NT2/D1 (cell line): Measurements from ENCODE around the gene SEC23B.

ENCODE experiments used
- DNase-seq: peaks from one replicate; pipeline ENCODE4 v3.0.0-alpha.2; 2011; ENCODE audit warnings: low read depth, low spot score
- H3K27me3 ChIP-seq: 2 replicates; pipeline ENCODE4 v1.6.0; 2011; ENCODE audit warnings: mild to moderate bottlenecking; ENCODE audit not compliant: insufficient read length, insufficient read depth
- H3K36me3 ChIP-seq: 2 replicates; pipeline ENCODE4 v1.6.1; 2011; ENCODE audit warnings: mild to moderate bottlenecking, low read length, mixed read lengths; ENCODE audit not compliant: insufficient read depth, insufficient read length
- H3K4me1 ChIP-seq: 2 replicates; pipeline ENCODE4 v1.5.1; 2011; ENCODE audit not compliant: insufficient read depth, insufficient read length
- H3K4me3 ChIP-seq: 2 replicates; pipeline ENCODE4 v1.5.1; 2011; ENCODE audit warnings: low read depth; ENCODE audit not compliant: insufficient read length
- H3K9ac ChIP-seq: 2 replicates; pipeline ENCODE4 v1.6.0; 2011; ENCODE audit warnings: low read depth; ENCODE audit not compliant: insufficient read length
- H3K9me3 ChIP-seq: 2 replicates; pipeline ENCODE4 v1.5.1; 2011; ENCODE audit warnings: mild to moderate bottlenecking, low read length; ENCODE audit not compliant: insufficient read depth
- SUZ12 ChIP-seq: IDR thresholded peaks from 2 replicates; pipeline ENCODE4 v1.6.1; 2011; ENCODE audit not compliant: insufficient read length, insufficient read depth; ENCODE audit errors: extremely low read depth
- YY1 ChIP-seq: IDR thresholded peaks from 2 replicates; pipeline ENCODE4 v1.6.1; 2011; ENCODE audit not compliant: insufficient read length, insufficient read depth
- ZNF274 ChIP-seq: IDR thresholded peaks from 2 replicates; pipeline ENCODE4 v1.6.1; 2011; ENCODE audit warnings: mild to moderate bottlenecking, low read depth, low read length

SEC23B gene

DNA sequence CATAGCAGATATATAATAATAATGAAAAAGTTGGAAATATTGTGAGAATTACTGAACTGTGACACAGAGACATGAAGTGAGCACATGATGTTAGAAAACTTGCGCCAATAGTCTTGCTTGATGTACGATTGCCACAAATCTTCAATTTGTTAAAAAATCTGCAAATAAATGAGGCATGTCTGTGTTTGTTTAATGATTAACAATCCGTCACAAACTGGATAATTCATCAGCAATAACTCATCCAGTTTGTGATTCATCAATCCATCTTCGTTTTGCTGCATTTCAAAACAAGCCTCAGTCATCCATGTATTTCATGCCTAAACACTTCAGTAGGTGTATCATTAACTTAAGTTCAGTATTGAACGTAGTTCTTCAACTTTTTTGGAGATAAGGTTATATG is 34.0 kb downstream of the SEC23B start:
- TF ChIP-seq YY1 (no peak), SUZ12 (no peak), ZNF274 (no peak)
- Histone ChIP-seq H3K36me3 (peaks cover 48% of the 10 kb centered on the region), H3K4me1 (no peaks in the 10 kb centered on the region), H3K4me3 (no peak overlapping the region), H3K9ac (no peak overlapping the region), H3K27me3 (no peaks in the 10 kb centered on the region), H3K9me3 (no peaks in the 10 kb centered on the region)
- no peak for DNase-seq

DNA sequence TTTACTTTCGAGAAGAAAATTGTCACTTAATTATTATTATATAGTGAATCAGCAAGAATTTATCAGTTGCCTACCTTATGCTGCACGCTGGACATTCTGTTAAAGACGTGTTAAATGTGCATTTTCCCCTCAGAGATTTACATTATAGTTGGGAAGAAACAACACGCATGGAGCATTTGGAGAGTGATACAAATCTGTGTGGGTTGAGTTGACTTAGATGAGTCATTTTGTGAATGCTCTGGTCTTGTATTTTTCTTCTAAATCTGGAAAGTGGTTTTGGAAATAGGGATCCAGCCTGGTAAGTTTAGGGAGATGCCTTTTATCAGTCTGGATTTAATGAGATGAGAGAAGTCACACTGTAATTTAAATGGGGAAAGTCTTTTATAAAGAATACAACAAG is 35.5 kb downstream of the SEC23B start:
- H3K36me3 ChIP-seq, result peaks cover 56% of the 10 kb centered on the region
- H3K9ac ChIP-seq, result no peak overlapping the region
- no peaks in the 10 kb centered on the region for H3K27me3 ChIP-seq
- H3K9me3 ChIP-seq, result no peaks in the 10 kb centered on the region
- no peak for DNase-seq
- no peak for TF ChIP-seq SUZ12
- TF ChIP-seq YY1, result no peak
- no peak for TF ChIP-seq ZNF274
- H3K4me3 ChIP-seq, result no peak overlapping the region
- H3K4me1 ChIP-seq, result no peaks in the 10 kb centered on the region

DNA sequence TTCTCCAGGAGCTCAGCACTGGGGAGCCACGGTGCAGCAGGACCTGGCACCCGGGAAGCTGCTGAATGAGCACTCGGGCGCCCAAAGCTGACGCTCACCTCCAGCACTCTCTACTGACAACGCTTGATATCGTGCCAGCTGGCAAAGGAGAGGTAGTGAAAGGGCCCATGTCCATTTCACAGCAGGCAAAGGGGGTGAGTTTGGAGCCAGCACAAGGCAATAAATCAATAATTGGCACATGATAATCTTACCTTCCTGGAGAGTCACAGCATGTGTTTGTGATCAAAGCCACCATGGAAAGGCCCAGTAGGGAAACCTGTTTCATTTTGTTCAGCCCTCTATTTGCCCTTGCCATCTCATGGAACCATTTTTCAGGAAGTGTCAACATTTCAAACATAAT is 36.2 kb downstream of the SEC23B start:
- no peaks in the 10 kb centered on the region for H3K4me1 ChIP-seq
- no peak overlapping the region for H3K4me3 ChIP-seq
- no peak for DNase-seq
- H3K9ac ChIP-seq, result no peak overlapping the region
- H3K36me3 ChIP-seq, result peaks cover 60% of the 10 kb centered on the region
- no peaks in the 10 kb centered on the region for H3K27me3 ChIP-seq
- H3K9me3 ChIP-seq, result no peaks in the 10 kb centered on the region
- TF ChIP-seq YY1, result no peak
- TF ChIP-seq ZNF274, result no peak
- TF ChIP-seq SUZ12, result no peak

DNA sequence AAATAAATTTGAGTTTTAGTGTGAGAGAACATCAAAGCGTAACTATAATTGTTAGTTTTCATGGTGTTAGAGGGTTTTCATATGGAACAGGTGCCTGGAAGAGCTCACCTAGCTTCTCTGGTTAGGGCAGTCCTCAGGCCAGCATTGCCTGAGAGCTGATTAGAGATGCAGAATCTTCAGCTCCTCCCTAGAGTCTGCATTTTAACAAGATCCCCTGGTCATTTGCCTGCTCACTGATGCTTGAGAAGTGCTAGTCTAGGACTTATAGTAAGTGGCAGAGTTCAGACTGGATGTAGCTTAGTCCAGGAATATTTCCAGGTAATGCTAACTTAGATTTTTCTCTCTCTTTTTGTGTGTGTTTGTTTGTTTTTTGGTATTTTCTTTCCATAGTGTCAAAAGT is 37.8 kb downstream of the SEC23B start:
- TF ChIP-seq ZNF274 (no peak), SUZ12 (no peak), YY1 (no peak)
- H3K36me3 ChIP-seq, result peaks cover 72% of the 10 kb centered on the region

DNA sequence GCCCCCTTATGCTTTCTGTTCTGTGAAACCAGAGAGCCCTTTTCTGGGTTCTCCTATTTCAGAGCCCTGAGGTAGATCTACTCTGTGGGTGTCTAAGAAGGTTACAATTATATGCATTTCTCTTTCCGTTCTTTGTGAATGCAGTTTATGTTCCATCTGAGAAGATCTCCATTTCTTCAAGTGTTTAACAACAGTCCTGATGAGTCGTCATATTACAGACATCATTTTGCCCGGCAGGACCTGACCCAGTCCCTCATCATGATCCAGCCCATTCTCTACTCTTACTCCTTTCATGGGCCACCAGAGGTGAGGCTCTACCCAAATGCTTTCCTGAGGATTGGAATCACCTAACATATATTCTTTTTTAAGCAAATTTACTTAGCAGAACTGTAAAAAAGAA is 40.7 kb downstream of the SEC23B start:
- Histone ChIP-seq H3K36me3 (peaks cover 73% of the 10 kb centered on the region), H3K9me3 (no peaks in the 10 kb centered on the region), H3K4me1 (no peaks in the 10 kb centered on the region), H3K4me3 (no peak overlapping the region), H3K9ac (no peak overlapping the region), H3K27me3 (no peaks in the 10 kb centered on the region)
- no peak for DNase-seq
- TF ChIP-seq SUZ12 (no peak), ZNF274 (no peak), YY1 (no peak)

More for the DNA sequence above, 37.8 kb downstream of the SEC23B start:
- Histone ChIP-seq H3K27me3 (no peaks in the 10 kb centered on the region), H3K4me3 (no peak overlapping the region), H3K9ac (no peak overlapping the region), H3K9me3 (no peaks in the 10 kb centered on the region), H3K4me1 (no peaks in the 10 kb centered on the region)
- DNase-seq, result no peak

DNA sequence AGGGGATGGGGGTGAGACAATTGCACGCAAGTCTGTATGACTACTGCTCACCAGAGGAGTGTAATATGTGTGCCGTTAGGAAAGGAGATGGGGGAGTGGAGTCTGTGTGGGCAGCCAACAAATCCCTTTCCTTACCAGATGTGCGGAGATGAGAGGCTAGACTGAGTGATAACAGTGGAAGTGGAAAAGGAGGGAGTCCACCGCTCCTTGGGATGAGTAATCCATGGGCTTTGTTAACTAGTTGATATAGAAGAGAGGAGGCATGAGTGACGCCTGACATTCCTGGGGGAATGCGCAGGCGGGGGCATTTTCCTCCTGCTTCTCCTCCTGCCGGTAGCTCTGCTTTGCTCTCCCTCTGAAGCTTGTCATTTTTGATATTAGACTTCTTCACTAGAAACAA is 46.0 kb downstream of the SEC23B start:
- H3K9ac ChIP-seq, result no peak overlapping the region
- TF ChIP-seq SUZ12 (no peak), ZNF274 (no peak), YY1 (no peak)
- peaks cover 48% of the 10 kb centered on the region for H3K36me3 ChIP-seq
- no peaks in the 10 kb centered on the region for H3K9me3 ChIP-seq
- no peaks in the 10 kb centered on the region for H3K4me1 ChIP-seq
- no peaks in the 10 kb centered on the region for H3K27me3 ChIP-seq
- no peak overlapping the region for H3K4me3 ChIP-seq
- DNase-seq, result no peak

DNA sequence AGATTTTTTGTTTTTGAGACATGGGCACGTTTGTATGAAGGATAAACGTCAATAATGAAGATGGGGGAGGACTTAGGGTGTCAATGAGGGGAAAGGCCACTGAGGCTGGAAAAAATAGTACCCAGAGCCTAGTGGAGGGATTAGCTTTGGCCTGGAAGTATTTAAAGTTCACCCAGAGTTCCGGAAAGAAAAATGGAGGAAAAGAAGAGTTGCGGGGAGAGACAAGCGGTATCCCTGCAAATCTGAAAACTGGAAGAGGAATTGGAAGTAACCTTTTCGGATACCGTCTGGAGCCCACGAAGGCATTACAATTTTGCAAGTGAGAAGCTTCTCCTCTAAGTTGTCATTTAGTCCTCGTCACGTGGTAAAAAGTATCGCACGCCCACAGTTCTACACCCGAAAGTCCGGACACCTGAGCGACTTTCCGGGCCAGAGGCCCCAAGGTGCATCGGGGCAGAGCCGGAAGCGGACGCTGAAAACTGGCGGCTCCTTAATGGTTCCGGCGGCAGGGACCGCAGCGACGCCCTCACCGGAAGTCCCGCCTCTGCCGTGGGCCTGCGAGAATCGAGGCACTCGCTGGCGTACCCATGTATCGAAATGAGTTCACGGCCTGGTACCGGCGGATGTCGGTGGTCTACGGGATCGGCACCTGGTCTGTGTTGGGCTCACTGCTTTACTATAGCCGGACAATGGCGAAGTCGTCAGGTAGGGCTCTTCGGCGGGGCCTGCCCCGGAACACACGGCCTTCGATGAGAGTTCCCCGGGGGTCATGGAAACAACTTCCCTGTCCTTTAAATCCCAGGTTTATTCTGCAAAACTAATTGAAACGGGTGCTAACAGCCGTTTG is 59.4 kb downstream of the SEC23B start, which contains the start of gene SMIM26:
Gene SMIM26, plus strand, starts transcription at position 541 of the 847 bp plus-strand sequence. Its CDS starts 47 bp downstream, at position 588.
- peak; percentile 75 for DNase-seq
- Histone ChIP-seq H3K4me3 (peak within 1 kb of the TSS; percentile 87), H3K9ac (peak within 1 kb of the TSS; percentile 95), H3K27me3 (no peaks in the 10 kb centered on the region), H3K4me1 (no peaks in the 10 kb centered on the region), H3K36me3 (peaks cover 31% of the 10 kb centered on the region), H3K9me3 (no peaks in the 10 kb centered on the region)
- TF ChIP-seq YY1, result no peak
- TF ChIP-seq ZNF274, result no peak
- TF ChIP-seq SUZ12, result no peak
